NCI-H1417 (cell line): ENCODE data around the gene RBM17.
"Not testable (repeated sequence)": the region's sequence is repeated elsewhere in the genome, so short reads cannot be mapped to it uniquely, and the experiment has no call there.

Source experiments
- DNase-seq, 3 experiments: peaks; one replicate each; lab custom pipeline; 2025; lab: John Stamatoyannopoulos, UW

The RBM17 gene

GRCh38 chr10:6112893-6113292 lies 24.1 kb downstream of the RBM17 start:
- no peak for DNase-seq

- DNase-seq: no peak
Observed at GRCh38 chr10:6114299-6114698, 25.5 kb downstream of the RBM17 start.

- DNase-seq: no peak
Observed at GRCh38 chr10:6114805-6115341, 26.0 kb downstream of the RBM17 start.

GRCh38 chr10:6115411-6115810 lies 26.6 kb downstream of the RBM17 start:
- no peak for DNase-seq

GRCh38 chr10:6115824-6116350 lies 27.1 kb downstream of the RBM17 start:
- DNase-seq: no peak

- DNase-seq: no peak
Observed at GRCh38 chr10:6116806-6117205, 28.0 kb downstream of the RBM17 start.

GRCh38 chr10:6117711-6118110 lies 28.9 kb downstream of the RBM17 start:
- no peak for DNase-seq

- DNase-seq: no peak
Observed at GRCh38 chr10:6119423-6119822, 30.6 kb downstream of the RBM17 start.

- DNase-seq: peak in 1 of 3 experiments; percentile 46
Observed at GRCh38 chr10:6119962-6120361, 31.1 kb downstream of the RBM17 start.

- DNase-seq: no peak
Observed at GRCh38 chr10:6120691-6121090, 31.9 kb downstream of the RBM17 start.

GRCh38 chr10:6121146-6121545 lies 32.3 kb downstream of the RBM17 start:
- DNase-seq: no peak

GRCh38 chr10:6123532-6123931 lies 34.7 kb downstream of the RBM17 start:
- no peak for DNase-seq

GRCh38 chr10:6124666-6125065 lies 35.8 kb downstream of the RBM17 start:
- no peak for DNase-seq

- not testable (repeated sequence) for DNase-seq
Observed at GRCh38 chr10:6127461-6127860, 38.6 kb downstream of the RBM17 start.

GRCh38 chr10:6128087-6128486 lies 39.3 kb downstream of the RBM17 start:
- no peak for DNase-seq

GRCh38 chr10:6128591-6129251 lies 39.9 kb downstream of the RBM17 start:
- no peak for DNase-seq

- no peak for DNase-seq
Observed at GRCh38 chr10:6130848-6131470, 42.1 kb downstream of the RBM17 start.

- no peak for DNase-seq
Observed at GRCh38 chr10:6133331-6134098, 44.7 kb downstream of the RBM17 start.

GRCh38 chr10:6134099-6134823 lies 45.4 kb downstream of the RBM17 start:
- no peak for DNase-seq

GRCh38 chr10:6135039-6135438 lies 46.2 kb downstream of the RBM17 start:
- no peak for DNase-seq

- no peak for DNase-seq
Observed at GRCh38 chr10:6135589-6136168, 46.8 kb downstream of the RBM17 start.
